GM12873 (cell line): ENCODE results near the gene CILP2.

ENCODE experiments used
- CTCF ChIP-seq: IDR thresholded peaks from 2 replicates; pipeline ENCODE4 v1.5.1; 2012; ENCODE audit warnings: low read depth, mild to moderate bottlenecking, moderate library complexity, low read length, control low read depth; ENCODE audit not compliant: insufficient read depth; ENCODE audit errors: missing control alignments

The CILP2 gene

GRCh38 chr19:19523177-19523576 is 14.9 kb upstream of the CILP2 start:
- no peak for TF ChIP-seq CTCF

- TF ChIP-seq CTCF, result peak; percentile 36
Measured at GRCh38 chr19:19524053-19524452, 14.0 kb upstream of the CILP2 start.

- TF ChIP-seq CTCF, result peak; percentile 18
Measured at GRCh38 chr19:19525611-19526380, 12.3 kb upstream of the CILP2 start.

GRCh38 chr19:19526581-19527370 is 11.3 kb upstream of the CILP2 start:
- TF ChIP-seq CTCF, result no peak

DNA sequence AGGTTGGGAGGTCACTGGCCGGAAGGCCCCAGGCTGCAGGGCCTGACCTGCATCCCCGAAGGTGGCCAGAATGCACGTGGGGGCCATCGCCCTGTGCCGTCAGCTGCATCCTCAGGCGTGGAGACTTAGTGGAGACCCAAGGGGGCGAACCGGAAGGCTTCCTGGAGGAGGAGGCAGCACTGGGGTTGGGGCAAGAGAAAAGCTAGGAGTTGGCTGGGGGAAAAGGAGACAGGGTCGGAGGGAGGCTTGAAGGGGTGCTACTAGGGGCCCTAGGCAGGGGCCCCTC is 10.8 kb upstream of the CILP2 start:
- no peak for TF ChIP-seq CTCF

DNA sequence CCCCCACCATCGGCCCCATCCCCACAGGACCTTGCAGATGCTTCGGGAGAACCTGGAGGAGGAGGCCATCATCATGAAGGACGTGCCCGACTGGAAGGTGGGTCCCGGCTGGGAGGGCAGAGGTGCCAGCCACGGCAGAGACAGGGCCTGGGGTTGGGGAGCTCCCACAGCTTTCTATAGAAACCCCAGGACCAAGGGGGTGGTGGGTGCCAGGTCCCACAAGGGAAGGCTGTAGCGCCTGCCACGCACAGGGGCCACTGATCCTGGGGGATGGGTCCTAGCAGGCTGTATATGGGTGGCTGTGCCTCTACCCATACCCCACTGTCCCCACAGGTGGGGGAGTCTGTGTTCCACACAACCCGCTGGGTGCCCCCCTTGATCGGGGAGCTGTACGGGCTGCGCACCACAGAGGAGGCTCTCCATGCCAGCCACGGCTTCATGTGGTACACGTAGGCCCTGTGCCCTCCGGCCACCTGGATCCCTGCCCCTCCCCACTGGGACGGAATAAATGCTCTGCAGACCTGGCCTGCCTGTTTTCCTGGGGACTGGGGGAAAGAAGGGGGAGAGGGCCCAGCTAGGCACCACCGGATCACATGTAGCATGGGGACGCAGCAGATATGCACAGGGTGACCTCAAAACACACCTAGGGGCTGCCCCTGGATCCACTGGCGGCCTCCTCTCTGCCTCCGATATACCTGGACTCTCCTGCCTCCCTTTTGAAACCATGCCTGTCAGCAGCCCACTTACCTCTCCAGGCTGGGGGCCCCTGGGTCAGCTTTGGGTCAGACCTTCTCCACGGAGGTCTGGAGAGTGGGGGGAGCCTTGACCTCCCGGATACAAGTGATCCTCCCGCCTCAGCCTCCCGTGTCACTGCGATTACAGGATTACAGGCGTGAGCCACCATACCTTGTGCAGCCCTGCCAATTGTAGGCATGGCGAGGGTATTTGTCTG is 10.1 kb upstream of the CILP2 start:
- no peak for TF ChIP-seq CTCF
